Activated CD8-positive, alpha-beta memory T cell treated with anti-CD3 and anti-CD28 coated beads for 48 hours (primary cell): ENCODE results near the gene SLC25A28.
A peak's percentile ranks its signal among the peaks of the same experiment; 100 is the strongest.

Experiments used
- DNase-seq, 3 experiments: peaks; one replicate each; pipeline ENCODE4 v3.0.0-alpha.2; 2020; ENCODE audit warnings: low read depth in 2 of 3, low spot score in 2 of 3

SLC25A28 gene, protein sequence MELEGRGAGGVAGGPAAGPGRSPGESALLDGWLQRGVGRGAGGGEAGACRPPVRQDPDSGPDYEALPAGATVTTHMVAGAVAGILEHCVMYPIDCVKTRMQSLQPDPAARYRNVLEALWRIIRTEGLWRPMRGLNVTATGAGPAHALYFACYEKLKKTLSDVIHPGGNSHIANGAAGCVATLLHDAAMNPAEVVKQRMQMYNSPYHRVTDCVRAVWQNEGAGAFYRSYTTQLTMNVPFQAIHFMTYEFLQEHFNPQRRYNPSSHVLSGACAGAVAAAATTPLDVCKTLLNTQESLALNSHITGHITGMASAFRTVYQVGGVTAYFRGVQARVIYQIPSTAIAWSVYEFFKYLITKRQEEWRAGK

GRCh38 chr10:99619851-99620710 lies at the start of gene SLC25A28:
SLC25A28 (minus strand) TSS chr10:99620439; CDS start chr10:99620335, 104 bp downstream.
- DNase-seq: peak in 2 of 3 experiments; percentile 64 to 85

DNA sequence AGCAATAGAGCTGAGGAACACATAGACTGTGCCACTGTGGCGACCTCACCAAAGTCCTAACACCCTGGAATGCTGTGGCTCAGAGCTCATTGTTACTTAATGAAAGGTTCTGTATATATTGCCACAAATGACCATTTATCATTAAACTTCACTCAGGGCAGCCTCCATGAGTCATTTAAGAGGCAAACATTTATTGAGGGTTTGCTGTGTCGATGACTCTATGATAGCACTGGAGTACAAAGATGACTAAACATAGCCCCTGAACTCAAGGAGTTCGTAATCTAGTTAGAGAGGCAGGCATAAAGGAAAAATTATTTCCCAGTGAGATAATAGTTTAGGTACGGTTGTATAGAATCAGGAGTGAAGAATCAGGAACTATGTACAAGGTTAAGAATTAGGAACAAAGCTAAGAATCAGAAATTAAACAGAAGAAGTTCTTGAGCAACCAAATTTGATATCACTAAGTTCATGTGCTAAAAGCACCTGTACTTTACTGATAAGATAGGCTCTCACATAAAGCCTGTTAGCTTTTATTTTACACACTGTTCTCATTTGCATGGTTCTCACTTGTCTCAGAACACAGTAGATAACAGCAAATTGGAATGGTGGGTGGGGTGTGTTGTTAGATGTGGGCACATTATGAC lies 47.0 kb upstream of the SLC25A28 start:
- DNase-seq: no peak

- no peak for DNase-seq
These were observed 45.1 kb upstream of the SLC25A28 start for GRCh38 chr10:99665304-99665703.

DNA sequence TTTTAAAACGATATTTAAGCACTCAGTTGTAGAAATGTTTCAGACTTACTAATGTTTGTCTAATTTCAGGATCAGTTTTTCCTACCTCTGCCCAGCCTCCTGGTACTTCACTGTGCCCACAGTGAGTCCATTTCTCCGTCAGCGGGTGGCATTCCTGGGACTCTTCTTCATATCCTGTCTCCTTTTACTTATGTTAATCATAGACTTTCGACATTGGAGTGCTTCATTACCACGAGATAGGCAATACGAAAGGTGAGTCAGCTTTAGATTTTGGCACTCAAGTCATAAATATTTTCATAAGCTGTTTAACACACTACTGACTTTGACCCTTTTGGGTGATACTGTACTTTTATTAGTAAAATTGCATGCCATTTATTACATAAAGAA lies 41.1 kb upstream of the SLC25A28 start:
- DNase-seq: no peak

- DNase-seq: no peak
These were observed 40.6 kb upstream of the SLC25A28 start for GRCh38 chr10:99660662-99661376.

- DNase-seq: no peak
These were observed 39.7 kb upstream of the SLC25A28 start for GRCh38 chr10:99659868-99660366.

- peak; percentile 67 to 88 (median 85) for DNase-seq
These were observed 39.0 kb upstream of the SLC25A28 start, which contains the start of gene ENTPD7 for GRCh38 chr10:99659031-99659867. ENTPD7 (plus strand) TSS chr10:99659509; CDS start chr10:99659957, 448 bp downstream.

DNA sequence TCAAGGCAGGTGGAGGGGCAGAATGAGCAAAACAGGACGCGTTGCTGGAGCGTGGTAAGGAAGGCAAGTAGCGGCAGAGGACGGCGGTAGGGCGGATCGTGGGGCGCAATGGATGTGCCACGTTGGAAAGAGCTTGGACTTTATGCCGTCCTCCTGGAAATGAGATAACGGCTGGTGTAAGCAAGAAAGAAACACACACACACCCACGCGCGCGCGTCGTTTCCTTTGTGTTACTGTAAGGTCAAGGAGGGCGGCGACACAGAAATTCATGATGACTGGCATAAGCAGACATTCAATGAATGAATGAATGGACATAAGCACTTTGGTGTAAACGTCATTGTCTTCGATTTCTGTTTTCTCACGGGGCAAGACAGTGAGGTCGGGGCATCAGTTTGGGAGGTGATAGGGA lies 38.4 kb upstream of the SLC25A28 start:
- peak; percentile 10 to 45 (median 17) for DNase-seq

GRCh38 chr10:99656199-99657064 lies 36.2 kb upstream of the SLC25A28 start:
- DNase-seq: no peak

- DNase-seq: no peak
These were observed 34.3 kb upstream of the SLC25A28 start for GRCh38 chr10:99654390-99655175.

- DNase-seq: no peak
These were observed 32.7 kb upstream of the SLC25A28 start for GRCh38 chr10:99652800-99653390.

DNA sequence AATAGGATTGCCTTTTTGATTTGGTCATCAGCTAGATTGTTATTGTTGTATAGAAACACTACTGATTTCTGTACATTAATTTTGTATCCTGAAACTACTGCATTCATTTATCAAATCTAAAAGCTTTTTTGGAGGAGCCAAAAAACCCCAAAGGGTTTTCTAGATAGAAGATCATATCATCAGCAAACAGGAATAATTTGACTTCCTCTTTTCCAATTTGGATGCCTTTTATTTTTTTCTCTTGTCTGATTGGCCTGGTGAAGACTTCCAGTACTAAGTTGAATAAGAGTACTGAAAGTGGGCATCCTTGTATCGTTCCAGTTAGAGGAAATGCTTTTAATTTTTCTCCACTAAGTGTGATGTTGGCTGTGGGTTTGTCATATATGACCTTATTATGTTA lies 28.5 kb upstream of the SLC25A28 start:
- no peak for DNase-seq

- DNase-seq: no peak
These were observed 27.4 kb upstream of the SLC25A28 start for GRCh38 chr10:99647601-99648151.

DNA sequence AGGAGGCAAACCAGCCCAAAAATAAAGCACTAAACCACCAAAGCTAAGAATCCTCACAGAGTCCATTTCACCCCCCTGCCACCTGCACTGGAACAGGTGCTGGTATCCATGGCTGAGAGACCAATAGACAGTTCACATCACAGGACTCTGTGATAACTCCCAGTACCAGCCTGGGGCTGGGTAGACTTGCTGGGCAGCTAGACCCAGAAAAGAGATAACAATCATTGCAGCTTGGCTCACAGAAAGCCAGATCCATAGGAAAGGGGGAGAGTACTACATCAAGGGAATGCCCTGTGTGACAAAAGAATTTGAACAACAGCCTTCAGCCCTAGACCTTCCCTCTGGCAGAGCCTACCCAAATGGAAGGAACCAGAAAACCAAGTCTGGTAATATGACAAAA lies 13.6 kb upstream of the SLC25A28 start:
- no peak for DNase-seq

DNA sequence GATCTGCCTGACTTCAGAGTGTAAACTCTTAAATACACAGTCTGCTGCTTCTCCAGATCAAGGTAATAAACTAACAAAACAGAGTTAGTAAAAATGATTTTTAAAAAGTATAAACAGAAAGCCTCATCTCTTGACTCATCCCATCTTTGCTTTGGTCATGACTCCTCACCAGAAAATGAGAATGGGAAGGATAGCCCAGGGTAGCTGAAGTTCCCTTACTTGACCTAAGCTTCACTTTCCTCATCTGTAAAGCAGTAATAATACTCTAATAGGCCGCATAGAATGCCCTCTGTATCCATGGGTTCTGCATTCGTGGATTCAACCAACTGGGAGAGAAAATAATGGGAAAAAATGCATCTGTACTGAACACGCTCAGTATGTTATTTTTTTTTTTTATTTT lies 11.3 kb upstream of the SLC25A28 start:
- no peak for DNase-seq

GRCh38 chr10:99630991-99631390 lies 10.8 kb upstream of the SLC25A28 start:
- no peak for DNase-seq

GRCh38 chr10:99630433-99630832 lies 10.2 kb upstream of the SLC25A28 start:
- DNase-seq: no peak
